K562 (cell line): ENCODE results near the gene SDCCAG8. TPM values are rescaled to one million over a fixed set of nuclear protein-coding genes. Genes with fewer than 3 reads are reported as not detected.

ENCODE experiments used
- ATAC-seq: fragments of 200-7000 bp; cut with Tn5 transposase; 3 replicates; pipeline ENCODE4 v1.9.1; 2020; ENCODE audit warnings: moderate library complexity
- BruUV-seq: library from RNA; stranded (reverse); fragments of 400-500 nt; replicated peaks from 2 replicates; lab custom pipeline; 2021; lab: Mats Ljungman, UMichigan
- CTCF ChIA-PET: fragments of 300-600 bp; formaldehyde crosslinking; extraction: SDS; loops from one replicate; lab custom pipeline; 2021; ENCODE audit warnings: low intra/inter-chr PET ratio; lab: Yijun Ruan, JAX
- POLR2A ChIA-PET: fragments of 300-600, 350-650 bp; sonication (Branson Sonifier 250); formaldehyde crosslinking; extraction: SDS; loops from one replicate; lab custom pipeline; 2021; ENCODE audit warnings: antibody characterized with exemption, inconsistent platforms; lab: Yijun Ruan, JAX
- DNase-seq, 4 experiments: peaks; one replicate each; pipeline versions ENCODE4 v3.0.0 to v3.0.0-alpha.2; 2011 to 2018; ENCODE audit warnings: low spot score in 3 of 4, mixed read lengths in 3 of 4; ENCODE audit errors: extremely low read depth in 1 of 4
- FAIRE-seq: peaks from 2 replicates; lab custom pipeline; 2011; peaks lifted over from hg19 to GRCh38; lab: Jason Lieb, UNC
- H2AFZ ChIP-seq: 2 replicates; pipeline ENCODE4 v1.6.0; 2011; ENCODE audit warnings: low read depth, low read length, control low read depth, inconsistent platforms
- H3K27ac ChIP-seq: fragments of 200-600 bp; 3 replicates; pipeline ENCODE4 v1.8.0; 2011; ENCODE audit warnings: low read depth, mild to moderate bottlenecking, control low read depth, inconsistent platforms, low read length, moderate library complexity, mixed read lengths; ENCODE audit errors: extremely low read depth
- H3K27me3 ChIP-seq, 2 experiments: fragments of 300-600 bp in 1 of 2; 2 replicates in 1 of 2; 3 replicates in 1 of 2; pipeline versions ENCODE4 v1.6.0 to v1.8.0; 2011; ENCODE audit warnings: inconsistent platforms in 2 of 2, low read length in 2 of 2, mild to moderate bottlenecking in 1 of 2, mixed read lengths in 1 of 2, moderate library complexity in 1 of 2; ENCODE audit not compliant: control insufficient read depth in 2 of 2, insufficient read depth in 2 of 2
- H3K36me3 ChIP-seq: fragments of 300-600 bp; 3 replicates; pipeline ENCODE4 v1.8.0; 2011; ENCODE audit warnings: mild to moderate bottlenecking, low read length, inconsistent platforms; ENCODE audit not compliant: control insufficient read depth, insufficient read depth
- H3K4me1 ChIP-seq, 2 experiments: fragments of 200-600 bp in 1 of 2; replicated peaks in 1 of 2; 2 replicates in 1 of 2; 3 replicates in 1 of 2; pipeline versions ENCODE4 v1.5.1 to v1.8.0; 2011; ENCODE audit warnings: inconsistent platforms in 2 of 2, low read length in 2 of 2, mild to moderate bottlenecking in 1 of 2, mixed read lengths in 1 of 2, moderate library complexity in 1 of 2; ENCODE audit not compliant: control insufficient read depth in 2 of 2, insufficient read depth in 2 of 2
- H3K4me2 ChIP-seq: 2 replicates; pipeline ENCODE4 v1.6.1; 2011; ENCODE audit warnings: low read length, control low read depth, inconsistent platforms, mixed read lengths; ENCODE audit not compliant: insufficient read depth
- H3K4me3 ChIP-seq: fragments of 200-600 bp; sonication (generic), shearing (Covaris generic); 2 replicates; pipeline ENCODE4 v1.5.1; 2016; ENCODE audit warnings: control low read depth, inconsistent platforms
- H3K79me2 ChIP-seq: fragments of 200-600 bp; 3 replicates; pipeline ENCODE4 v1.8.0; 2011; ENCODE audit warnings: low read length, inconsistent platforms; ENCODE audit not compliant: control insufficient read depth, insufficient read depth
- H3K9ac ChIP-seq, 2 experiments: 2 replicates each; pipeline versions ENCODE4 v1.6.0 to v1.6.1; 2011; ENCODE audit warnings: low read depth in 2 of 2, low read length in 2 of 2, control low read depth in 1 of 2, inconsistent platforms in 1 of 2, mild to moderate bottlenecking in 1 of 2, mixed read lengths in 1 of 2; ENCODE audit not compliant: insufficient read depth in 1 of 2
- H3K9me1 ChIP-seq: one replicate; pipeline ENCODE4 v1.6.0; 2011; ENCODE audit warnings: inconsistent platforms, mild to moderate bottlenecking, low read length, moderate library complexity; ENCODE audit not compliant: control insufficient read depth, insufficient read depth
- H3K9me3 ChIP-seq: replicated peaks from 2 replicates; pipeline ENCODE4 v1.5.1; 2011; ENCODE audit warnings: low read depth, low read length, inconsistent platforms; ENCODE audit not compliant: control insufficient read depth, insufficient read depth
- H4K20me1 ChIP-seq: replicated peaks from 2 replicates; pipeline ENCODE4 v1.6.1; 2011; ENCODE audit warnings: low read length, inconsistent platforms, mixed read lengths; ENCODE audit not compliant: control insufficient read depth, insufficient read depth
- ARNT ChIP-seq, 2 experiments: fragments of 450-650 bp; IDR thresholded peaks; 2 replicates each; pipeline ENCODE4 v1.6.1; 2016; ENCODE audit warnings: mild to moderate bottlenecking in 1 of 2
- CBFA2T2 ChIP-seq: fragments of 450-650 bp; conservative IDR thresholded peaks from 2 replicates; pipeline ENCODE4 v1.6.1; 2017; ENCODE audit warnings: mild to moderate bottlenecking
- EGR1 ChIP-seq: fragments of 450-650 bp; conservative IDR thresholded peaks from 2 replicates; pipeline ENCODE4 v1.6.1; 2017; ENCODE audit warnings: mild to moderate bottlenecking
- KDM2B ChIP-seq: fragments of 250-450 bp; sonication (Bioruptor Pico); IDR thresholded peaks from 2 replicates; pipeline ENCODE4 v1.8.0; 2021; ENCODE audit warnings: mild to moderate bottlenecking, moderate library complexity
- KLF16 ChIP-seq: IDR thresholded peaks from 2 replicates; pipeline ENCODE4 v1.6.1; 2016; ENCODE audit warnings: antibody characterized with exemption
- NFIX ChIP-seq: fragments of 250-450 bp; sonication (Bioruptor Pico); IDR thresholded peaks from 2 replicates; pipeline ENCODE4 v1.4.0; 2020; ENCODE audit warnings: low read depth, mild to moderate bottlenecking, moderate library complexity
- PYGO2 ChIP-seq: fragments of 450-650 bp; IDR thresholded peaks from 2 replicates; pipeline ENCODE4 v1.6.1; 2016; ENCODE audit warnings: mild to moderate bottlenecking, missing genetic modification characterization, moderate library complexity, missing compliant biosample characterization
- SRSF9 ChIP-seq: fragments of 200-400 bp; formaldehyde crosslinking; IDR thresholded peaks from 2 replicates; pipeline ENCODE4 v1.6.1; 2017; ENCODE audit warnings: low read depth, low read length, borderline replicate concordance
- ZNF212 ChIP-seq: fragments of 450-650 bp; formaldehyde crosslinking; IDR thresholded peaks from 2 replicates; pipeline ENCODE4 v1.4.0; 2020; ENCODE audit warnings: mild to moderate bottlenecking
- ZNF263 ChIP-seq: sonication (generic); formaldehyde crosslinking; IDR thresholded peaks from 2 replicates; pipeline ENCODE4 v1.8.0; 2022; ENCODE audit warnings: mild to moderate bottlenecking, missing genetic modification reagents, borderline replicate concordance
- WGBS: fragments of 100-300 bp; shearing (Covaris generic); methylation state at CpG from one replicate; pipeline ENCODE4 v1.1.6; 2016; ENCODE audit warnings: low coverage, mixed read lengths; ENCODE audit not compliant: insufficient coverage; ENCODE audit errors: missing lambda C conversion rate; 5-methylcytosine and 5-hydroxymethylcytosine counted together
- in situ Hi-C: fragments of 300-500 bp; cut with MboI; formaldehyde crosslinking; loops from 4 replicates; pipeline ENCODE4 v1.15.0; 2018; ENCODE audit warnings: inconsistent platforms, mixed read lengths
- intact Hi-C: fragments of 100-400 bp; cut with micrococcal nuclease; formaldehyde crosslinking; loops from 2 replicates; pipeline ENCODE4 v1.14.2; 2022
- polyA plus RNA-seq, 8 experiments: library from polyadenylated mRNA; depleted of rRNA in 4 of 8; stranded (reverse) in 5 of 8; unstranded in 3 of 8; fragments of >200 nt; fragmentation: Nextera tagmentation in 2 of 8; fragmentation: Illumina TruSeq in 1 of 8; extraction: Ambion mirVana in 2 of 8; extraction: Trizol in 1 of 8; gene quantifications; 2 replicates each; pipeline versions ENCODE4 v1.2.1 to v1.2.3, GENCODE V29; 2011 to 2014; ENCODE audit warnings: inconsistent platforms in 1 of 8, missing spikeins in 1 of 8
- total RNA-seq, 7 experiments: library from RNA; depleted of rRNA in 6 of 7; stranded (reverse); fragments of >200 nt in 6 of 7; fragmentation: Illumina TruSeq in 2 of 7; extraction: Trizol in 2 of 7; gene quantifications; 2 replicates each; pipeline versions ENCODE4 v1.2.1 to v1.2.3, GENCODE V29; 2011 to 2021; ENCODE audit warnings: low replicate concordance in 1 of 7
- TF ChIP-seq, protein P1 (sequence below): sonication (generic); formaldehyde crosslinking; IDR thresholded peaks from 2 replicates; pipeline ENCODE4 v1.5.0; 2020; ENCODE audit warnings: missing genetic modification reagents
- TF ChIP-seq, protein P2 (sequence below): sonication (generic); formaldehyde crosslinking; IDR thresholded peaks from 2 replicates; pipeline ENCODE4 v1.8.0; 2023; ENCODE audit warnings: mild to moderate bottlenecking, missing genetic modification reagents

The SDCCAG8 gene
- total and polyA plus RNA-seq, 9 of the 15 experiments (the other 6 are each of a cell fraction or from before 2014, with no cell fraction given), result 17.9 to 36.7 (median 25.4) TPM

DNA sequence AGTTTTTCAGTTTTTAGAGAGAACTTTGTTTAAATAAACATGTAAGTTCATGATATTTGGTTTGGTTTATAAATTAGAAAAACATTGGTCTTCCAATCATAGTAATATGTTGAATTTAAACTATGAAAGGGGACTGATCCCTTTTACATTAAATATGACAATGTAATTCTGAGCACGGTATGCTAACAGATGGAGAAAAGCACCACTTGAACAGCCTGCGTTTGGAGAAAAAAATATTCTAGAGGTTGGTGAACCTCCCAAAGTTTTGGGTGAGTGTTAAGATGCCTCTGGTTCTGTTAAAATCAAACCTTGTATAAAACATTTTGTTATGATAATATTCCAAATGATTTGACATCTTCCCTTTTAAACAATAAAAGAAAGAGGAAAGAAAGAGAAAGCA, 123.9 kb downstream of the SDCCAG8 start:
- Histone ChIP-seq H3K9me3 (no peaks in the 10 kb centered on the region), H3K4me2 (no peak overlapping the region), H4K20me1 (no peaks in the 10 kb centered on the region), H3K9ac (no peak overlapping the region), H3K4me1 (no peaks in the 10 kb centered on the region), H3K36me3 (no peaks in the 10 kb centered on the region), H3K79me2 (no peaks in the 10 kb centered on the region), H3K27me3 (no peaks in the 10 kb centered on the region), H3K4me3 (no peak overlapping the region), H3K9me1 (no peaks in the 10 kb centered on the region), H3K27ac (no peak overlapping the region), H2AFZ (no peak overlapping the region)
- WGBS, result 25% methylated on average over 2 of the region's 2 CpGs
- no TSS peak for BruUV-seq
- no peak for DNase-seq
- CTCF ChIA-PET, result no interaction called here
- intact Hi-C loops, result no loop called here
- no peak for TF ChIP-seq ZNF263 (CRISPR knock-in tag)
- TF ChIP-seq KLF16, result no peak
- TF ChIP-seq PYGO2 (tag), result no peak
- no peak for TF ChIP-seq ARNT (IDR thresholded peaks at IDR 0.05)
- TF ChIP-seq, protein P1, sequence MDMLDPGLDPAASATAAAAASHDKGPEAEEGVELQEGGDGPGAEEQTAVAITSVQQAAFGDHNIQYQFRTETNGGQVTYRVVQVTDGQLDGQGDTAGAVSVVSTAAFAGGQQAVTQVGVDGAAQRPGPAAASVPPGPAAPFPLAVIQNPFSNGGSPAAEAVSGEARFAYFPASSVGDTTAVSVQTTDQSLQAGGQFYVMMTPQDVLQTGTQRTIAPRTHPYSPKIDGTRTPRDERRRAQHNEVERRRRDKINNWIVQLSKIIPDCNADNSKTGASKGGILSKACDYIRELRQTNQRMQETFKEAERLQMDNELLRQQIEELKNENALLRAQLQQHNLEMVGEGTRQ, result no peak
- no peak for TF ChIP-seq KDM2B (CRISPR knock-in tag)
- TF ChIP-seq CBFA2T2, result no peak
- TF ChIP-seq, protein P2, sequence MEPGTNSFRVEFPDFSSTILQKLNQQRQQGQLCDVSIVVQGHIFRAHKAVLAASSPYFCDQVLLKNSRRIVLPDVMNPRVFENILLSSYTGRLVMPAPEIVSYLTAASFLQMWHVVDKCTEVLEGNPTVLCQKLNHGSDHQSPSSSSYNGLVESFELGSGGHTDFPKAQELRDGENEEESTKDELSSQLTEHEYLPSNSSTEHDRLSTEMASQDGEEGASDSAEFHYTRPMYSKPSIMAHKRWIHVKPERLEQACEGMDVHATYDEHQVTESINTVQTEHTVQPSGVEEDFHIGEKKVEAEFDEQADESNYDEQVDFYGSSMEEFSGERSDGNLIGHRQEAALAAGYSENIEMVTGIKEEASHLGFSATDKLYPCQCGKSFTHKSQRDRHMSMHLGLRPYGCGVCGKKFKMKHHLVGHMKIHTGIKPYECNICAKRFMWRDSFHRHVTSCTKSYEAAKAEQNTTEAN, result no peak
- TF ChIP-seq EGR1, result no peak
- TF ChIP-seq NFIX (CRISPR knock-in tag), result no peak
- TF ChIP-seq ZNF212 (CRISPR knock-in tag), result no peak
- no peak for TF ChIP-seq SRSF9
- ATAC-seq, result no peak
- POLR2A ChIA-PET, result no interaction called here
- in situ Hi-C loops, result no loop called here
- FAIRE-seq, result no peak
